Measurements from ENCODE around the gene HIPK2.

Gene HIPK2

DNA sequence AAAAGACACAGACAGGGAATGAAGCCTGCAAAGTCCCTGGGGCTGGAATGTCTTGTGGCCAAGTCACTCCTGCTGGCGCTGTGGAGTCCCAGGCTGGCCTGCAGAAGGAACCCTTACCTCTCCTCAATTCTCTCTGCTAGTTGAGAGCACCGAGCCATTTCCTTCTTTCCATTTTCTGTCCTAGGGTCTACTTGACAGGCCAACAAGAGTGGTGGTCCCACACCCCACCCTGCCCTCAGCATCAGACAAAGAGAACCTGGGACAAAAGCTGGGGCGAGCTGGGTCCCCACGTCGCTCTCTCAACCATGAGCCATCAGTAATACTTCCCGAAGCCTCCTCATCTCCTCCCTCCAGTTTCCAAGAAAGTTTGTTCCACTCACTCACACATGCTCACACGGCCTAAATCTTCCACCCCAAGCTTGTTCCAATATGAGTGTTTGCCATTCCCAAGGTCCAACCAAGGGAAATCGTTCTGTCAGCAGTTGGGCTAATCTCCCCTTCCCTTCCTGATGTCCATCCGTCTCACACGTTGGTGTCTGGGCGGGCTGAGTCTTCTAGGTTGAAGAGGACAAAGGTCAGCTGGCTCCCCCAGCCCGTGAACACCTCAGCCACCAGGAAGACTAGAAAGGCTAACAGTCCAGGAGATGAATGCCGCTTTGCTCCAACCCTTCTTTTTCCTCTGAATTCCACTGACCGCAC, 210.0 kb downstream of the HIPK2 start:
- peaks cover 20% of the 10 kb centered on the region for H3K36me3 ChIP-seq (replicated peaks)
- H3K27ac ChIP-seq: no peak overlapping the region
- DNase-seq: no peak
- H3K4me3 ChIP-seq (ENCODE audit: low read depth, low read length): no peak overlapping the region
- H3K27me3 ChIP-seq (replicated peaks): no peaks in the 10 kb centered on the region
- TF ChIP-seq, protein P1, sequence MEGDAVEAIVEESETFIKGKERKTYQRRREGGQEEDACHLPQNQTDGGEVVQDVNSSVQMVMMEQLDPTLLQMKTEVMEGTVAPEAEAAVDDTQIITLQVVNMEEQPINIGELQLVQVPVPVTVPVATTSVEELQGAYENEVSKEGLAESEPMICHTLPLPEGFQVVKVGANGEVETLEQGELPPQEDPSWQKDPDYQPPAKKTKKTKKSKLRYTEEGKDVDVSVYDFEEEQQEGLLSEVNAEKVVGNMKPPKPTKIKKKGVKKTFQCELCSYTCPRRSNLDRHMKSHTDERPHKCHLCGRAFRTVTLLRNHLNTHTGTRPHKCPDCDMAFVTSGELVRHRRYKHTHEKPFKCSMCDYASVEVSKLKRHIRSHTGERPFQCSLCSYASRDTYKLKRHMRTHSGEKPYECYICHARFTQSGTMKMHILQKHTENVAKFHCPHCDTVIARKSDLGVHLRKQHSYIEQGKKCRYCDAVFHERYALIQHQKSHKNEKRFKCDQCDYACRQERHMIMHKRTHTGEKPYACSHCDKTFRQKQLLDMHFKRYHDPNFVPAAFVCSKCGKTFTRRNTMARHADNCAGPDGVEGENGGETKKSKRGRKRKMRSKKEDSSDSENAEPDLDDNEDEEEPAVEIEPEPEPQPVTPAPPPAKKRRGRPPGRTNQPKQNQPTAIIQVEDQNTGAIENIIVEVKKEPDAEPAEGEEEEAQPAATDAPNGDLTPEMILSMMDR (IDR thresholded peaks at IDR 0.05; ENCODE audit: low read depth, low read length, missing control alignments): no peak
- in situ Hi-C loops (cut with HindIII; ENCODE audit: low pct_ligation_motif_present, low sequenced_read_pairs): no loop called here

DNA sequence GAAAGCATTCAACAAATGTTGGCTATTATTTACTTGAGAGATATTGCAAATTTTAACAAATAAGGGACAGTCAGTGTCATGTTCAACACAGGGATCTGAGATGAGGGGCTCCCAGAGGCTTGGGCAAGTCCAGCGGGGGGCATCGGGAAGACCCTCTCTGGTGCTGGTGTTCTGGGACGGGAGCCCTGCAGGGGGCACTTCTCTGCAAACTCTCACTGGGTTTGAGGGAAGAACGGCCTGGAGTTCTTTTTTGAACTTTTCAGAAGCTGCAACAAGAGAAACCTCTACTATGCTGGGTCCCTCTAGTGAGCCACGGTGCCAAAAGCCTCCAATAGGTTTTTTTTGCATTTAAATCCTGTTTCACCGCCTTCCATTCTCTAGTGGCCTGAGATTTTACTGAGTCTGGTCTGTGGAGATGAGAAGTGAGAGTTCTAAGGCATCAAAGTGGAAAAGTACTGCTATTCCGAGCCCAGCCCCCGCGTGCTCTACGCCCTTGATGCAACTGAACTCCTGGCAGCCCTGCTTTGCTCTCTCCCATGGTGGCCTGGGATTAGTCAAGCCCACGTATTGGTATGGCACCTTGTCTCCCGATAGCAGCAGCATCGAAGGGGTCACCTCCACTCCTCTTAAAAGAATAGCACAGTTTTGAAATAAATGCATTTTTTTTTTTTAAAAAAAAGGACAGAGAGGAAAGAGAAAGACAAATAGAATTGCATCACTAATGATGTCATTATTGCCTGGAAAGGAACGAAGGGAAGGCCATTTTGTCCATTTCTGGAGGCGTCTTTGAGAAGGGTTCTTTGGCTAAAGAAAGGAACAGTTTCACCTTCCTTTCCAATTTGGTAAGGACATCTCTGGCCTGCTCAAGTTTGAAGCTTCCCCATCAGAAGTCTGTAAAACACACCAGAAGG, 210.8 kb downstream of the HIPK2 start:
- in situ Hi-C loops (cut with HindIII; ENCODE audit: low pct_ligation_motif_present, low sequenced_read_pairs): no loop called here
- no peak overlapping the region for H3K4me3 ChIP-seq (ENCODE audit: low read depth, low read length)
- peaks cover 20% of the 10 kb centered on the region for H3K36me3 ChIP-seq (replicated peaks)
- DNase-seq: no peak
- TF ChIP-seq, protein P1 (IDR thresholded peaks at IDR 0.05; ENCODE audit: low read depth, low read length, missing control alignments): no peak
- no peak overlapping the region for H3K27ac ChIP-seq
- H3K27me3 ChIP-seq (replicated peaks): no peaks in the 10 kb centered on the region

DNA sequence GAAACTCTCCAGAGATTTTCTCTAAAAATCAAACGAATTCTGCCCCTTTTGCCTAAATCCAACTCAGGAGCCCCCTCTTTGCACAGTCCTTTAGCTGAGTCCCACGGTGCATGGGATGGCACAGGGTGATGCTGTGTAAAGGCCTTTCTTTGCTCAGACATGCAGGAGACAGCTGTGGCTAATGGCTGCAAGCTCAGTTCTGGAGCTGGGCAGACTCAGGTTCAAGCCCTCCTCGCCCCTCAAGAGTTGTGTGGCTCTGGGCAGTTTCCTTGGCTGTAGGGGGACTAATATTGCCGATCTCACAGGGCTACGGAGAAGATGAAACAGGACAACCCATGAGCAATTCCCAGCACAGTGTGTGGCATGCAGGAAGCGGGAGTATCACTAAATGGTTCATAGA, 211.7 kb downstream of the HIPK2 start:
- TF ChIP-seq, protein P1 (IDR thresholded peaks at IDR 0.05; ENCODE audit: low read depth, low read length, missing control alignments): no peak
- Histone ChIP-seq H3K27me3 (replicated peaks) (no peaks in the 10 kb centered on the region), H3K4me3 (ENCODE audit: low read depth, low read length) (no peak overlapping the region), H3K27ac (no peak overlapping the region), H3K36me3 (replicated peaks) (peaks cover 14% of the 10 kb centered on the region)
- in situ Hi-C loops (cut with HindIII; ENCODE audit: low pct_ligation_motif_present, low sequenced_read_pairs): no loop called here
- DNase-seq: no peak

DNA sequence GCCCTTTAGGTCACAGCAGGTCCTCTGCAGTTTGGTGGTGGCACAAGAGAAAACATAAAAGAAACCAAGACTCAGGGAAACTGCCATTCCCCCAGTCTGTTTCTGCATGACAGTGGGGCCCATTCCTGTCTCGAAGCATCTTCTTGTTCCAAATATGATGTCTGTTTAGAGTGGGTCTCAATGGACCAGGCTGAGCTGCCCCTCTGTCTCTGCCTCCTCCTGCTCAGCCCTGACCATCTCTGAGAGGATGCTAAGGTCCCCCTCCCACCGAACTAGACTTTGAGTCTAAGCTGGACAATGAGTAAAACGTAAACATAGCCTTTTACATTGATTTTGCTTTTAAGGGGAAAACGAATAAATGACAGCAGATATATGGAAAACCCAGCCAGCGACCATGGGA, 213.9 kb downstream of the HIPK2 start:
- H3K27ac ChIP-seq: no peak overlapping the region
- H3K27me3 ChIP-seq (replicated peaks): no peaks in the 10 kb centered on the region
- TF ChIP-seq, protein P1 (IDR thresholded peaks at IDR 0.05; ENCODE audit: low read depth, low read length, missing control alignments): no peak
- peaks cover 4% of the 10 kb centered on the region for H3K36me3 ChIP-seq (replicated peaks)
- no peak for DNase-seq
- in situ Hi-C loops (cut with HindIII; ENCODE audit: low pct_ligation_motif_present, low sequenced_read_pairs): no loop called here
- H3K4me3 ChIP-seq (ENCODE audit: low read depth, low read length): no peak overlapping the region

DNA sequence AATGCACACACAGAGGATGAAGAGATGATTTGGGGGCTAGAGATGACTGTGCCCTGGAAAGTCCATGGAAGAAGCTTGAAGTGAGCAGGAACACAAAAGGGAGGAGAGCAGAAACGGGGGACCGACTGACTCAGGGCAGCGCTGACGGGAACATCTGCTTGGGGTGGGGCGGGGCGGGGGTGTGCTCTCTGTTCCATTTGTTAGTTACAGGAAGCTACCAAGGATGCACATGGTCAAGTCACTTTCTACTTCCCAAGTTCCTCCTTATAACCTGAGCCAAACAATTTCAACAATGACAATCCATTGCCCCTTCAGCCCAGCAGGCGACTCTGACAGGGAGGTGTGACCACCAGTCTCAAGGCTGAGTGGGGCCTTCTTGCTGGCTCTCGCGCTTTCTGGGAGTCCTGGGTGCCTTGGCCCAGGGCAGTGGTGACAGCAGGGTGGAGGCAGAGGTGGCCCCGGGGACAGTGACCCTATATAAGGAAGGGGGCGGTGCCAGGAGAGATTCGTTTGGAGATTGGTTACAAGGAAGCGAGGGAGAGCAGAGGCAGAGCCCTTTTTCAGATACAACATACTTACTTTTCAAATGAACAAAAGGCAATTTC, 214.7 kb downstream of the HIPK2 start:
- no peak for DNase-seq
- TF ChIP-seq, protein P1 (IDR thresholded peaks at IDR 0.05; ENCODE audit: low read depth, low read length, missing control alignments): no peak
- in situ Hi-C loops (cut with HindIII; ENCODE audit: low pct_ligation_motif_present, low sequenced_read_pairs): no loop called here
- H3K27ac ChIP-seq: no peak overlapping the region
- H3K4me3 ChIP-seq (ENCODE audit: low read depth, low read length): no peak overlapping the region
- no peaks in the 10 kb centered on the region for H3K27me3 ChIP-seq (replicated peaks)
- no peaks in the 10 kb centered on the region for H3K36me3 ChIP-seq (replicated peaks)
